GM21367 (cell line): ENCODE results near the gene SIGLEC5.
"Not testable (repeated sequence)": the region's sequence is repeated elsewhere in the genome, so short reads cannot be mapped to it uniquely, and the experiment has no call there.

ENCODE experiments used
- ATAC-seq: cut with Tn5 transposase; IDR thresholded peaks from one replicate; pipeline ENCODE4 v1.9.1; 2021; ENCODE audit not compliant: unreplicated experiment

SIGLEC5 gene

DNA sequence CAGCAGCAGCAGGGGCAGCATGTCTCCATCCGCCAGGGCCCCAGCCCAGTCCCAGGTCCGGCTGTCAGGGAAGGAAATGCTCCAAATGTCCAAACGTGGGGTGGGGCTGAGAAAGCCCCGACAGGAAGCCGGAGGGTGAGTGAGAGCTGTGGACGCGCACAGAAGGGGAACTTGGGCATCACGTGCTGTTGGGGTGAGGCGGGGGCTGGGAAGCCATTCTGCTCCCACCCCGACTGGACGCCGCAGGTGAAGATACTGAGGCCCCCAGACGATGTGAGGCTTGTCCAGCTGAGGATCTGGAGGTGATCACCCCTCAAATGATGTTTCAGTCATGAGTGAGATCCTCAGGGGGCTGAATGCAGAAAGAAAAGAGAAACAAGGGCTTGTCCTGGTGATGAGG is at the start of gene SIGLEC5:
Gene SIGLEC5 (minus strand): TSS at position 87 of the 400 bp plus-strand sequence. CDS start 66 bp downstream, at position 21.
- not testable (repeated sequence) for ATAC-seq

DNA sequence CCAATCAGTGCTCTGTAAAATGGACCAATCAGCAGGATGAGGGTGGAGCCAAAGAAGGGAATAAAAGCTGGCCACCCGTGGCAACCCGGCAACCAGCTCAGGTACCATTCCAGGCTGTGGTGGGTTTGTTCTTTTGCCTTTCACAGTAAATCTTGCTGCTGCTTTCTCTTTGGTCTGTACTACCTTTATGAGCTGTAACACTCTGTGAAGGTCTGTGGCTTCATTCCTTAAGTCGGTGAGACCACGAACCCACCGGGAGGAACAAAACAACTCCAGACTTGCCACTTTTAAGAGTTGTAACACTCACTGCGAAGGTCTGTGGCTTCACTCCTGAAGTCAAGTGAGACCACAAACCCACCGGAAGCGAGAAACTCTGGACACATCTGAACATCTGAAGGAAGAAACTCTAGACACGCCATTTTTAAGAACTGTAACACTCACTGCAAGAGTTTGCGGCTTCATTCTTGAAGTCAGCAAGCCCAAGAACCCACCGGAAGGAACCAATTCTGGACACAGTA is 46.4 kb upstream of the SIGLEC5 start:
- ATAC-seq = no peak

GRCh38 chr19:51675911-51676565 is 45.8 kb upstream of the SIGLEC5 start:
- not testable (repeated sequence) for ATAC-seq

DNA sequence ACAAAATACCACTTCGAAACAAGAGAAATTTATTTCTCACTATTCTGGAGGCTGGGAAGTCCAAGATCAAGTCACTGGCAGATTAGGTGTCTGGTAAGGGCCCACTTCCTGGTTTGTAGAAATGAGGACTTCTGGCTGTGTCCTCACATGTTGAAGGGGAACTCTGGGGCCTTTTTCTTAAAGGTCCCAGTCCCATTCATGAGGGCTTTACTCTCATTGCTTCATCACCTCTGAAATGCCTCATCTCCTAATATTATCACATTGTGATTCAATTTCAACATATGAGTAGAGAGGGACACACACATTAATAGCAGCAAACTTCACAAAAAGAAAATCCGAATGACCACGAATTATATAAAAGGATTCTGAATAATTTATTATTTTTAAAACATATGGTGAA is 38.0 kb upstream of the SIGLEC5 start:
- no peak for ATAC-seq

- ATAC-seq = no peak
These were observed 34.8 kb upstream of the SIGLEC5 start for GRCh38 chr19:51664997-51665396.

DNA sequence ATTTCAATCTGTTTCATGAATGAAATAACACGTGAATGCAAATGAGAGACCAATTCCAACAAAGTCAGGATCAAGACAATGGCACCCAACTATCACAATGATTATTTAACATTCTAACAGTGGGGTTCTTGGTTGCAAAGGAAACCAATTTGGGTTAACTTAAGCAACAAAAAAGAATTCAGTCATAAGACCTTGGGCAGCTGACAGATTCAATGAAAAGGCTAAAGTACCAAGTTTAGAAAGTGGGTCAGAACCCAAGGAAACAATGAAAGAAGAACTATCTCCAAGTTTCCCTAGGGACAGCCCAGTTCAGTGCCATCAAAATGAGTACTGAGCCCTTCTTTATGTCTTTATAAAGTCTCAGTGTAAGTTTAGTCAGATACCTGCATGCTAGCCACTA is 33.9 kb upstream of the SIGLEC5 start:
- ATAC-seq = no peak

DNA sequence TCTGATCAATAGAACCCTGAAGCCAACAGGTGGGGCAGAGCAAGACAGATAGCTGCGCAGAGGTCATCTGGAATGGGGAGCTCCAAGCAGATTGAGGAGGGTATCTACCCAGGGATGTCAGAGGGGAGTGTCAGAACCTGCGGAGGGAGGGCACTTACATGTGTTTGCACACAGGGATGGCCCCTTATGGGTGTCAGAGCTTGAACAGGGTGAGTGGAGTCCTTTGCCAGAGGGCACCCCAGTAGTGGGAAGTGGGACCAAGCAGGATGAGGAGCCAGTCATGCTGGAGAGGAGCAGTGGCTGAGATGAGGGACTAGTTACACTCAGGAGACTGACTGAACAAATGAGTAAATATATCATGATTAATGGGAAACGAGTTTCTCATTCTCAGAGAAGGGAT is 33.4 kb upstream of the SIGLEC5 start:
- ATAC-seq = no peak

DNA sequence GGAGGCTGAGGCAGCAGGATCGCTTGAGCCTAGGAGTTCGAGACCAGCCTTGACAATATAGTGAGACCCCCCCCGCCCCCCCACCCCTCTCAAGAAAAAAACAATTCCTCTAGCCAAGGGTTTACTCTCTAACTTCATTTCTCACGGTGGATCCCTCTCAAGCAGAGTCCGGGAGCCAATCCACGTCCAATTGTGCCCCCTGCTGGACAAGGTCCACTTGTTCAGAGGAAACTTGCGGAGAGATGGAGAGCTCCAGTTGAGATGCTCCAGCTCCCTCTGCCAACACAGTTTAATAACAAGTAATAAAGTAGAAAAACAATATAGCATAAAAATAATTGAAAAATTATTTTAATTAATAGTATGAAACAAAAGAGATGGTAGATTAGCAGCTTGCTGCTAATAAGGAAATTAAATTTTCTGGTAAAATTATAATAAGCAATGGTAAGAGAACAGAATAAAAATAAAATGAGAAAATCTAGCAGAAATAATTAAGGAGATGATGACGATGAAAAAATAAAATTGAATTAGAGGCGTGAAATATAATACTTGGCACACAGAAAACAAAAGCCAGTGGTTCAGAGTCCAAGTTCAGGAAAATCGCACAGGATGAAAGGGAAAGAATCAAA is 30.9 kb upstream of the SIGLEC5 start:
- ATAC-seq = no peak

- no peak for ATAC-seq
These were observed 24.6 kb upstream of the SIGLEC5 start for GRCh38 chr19:51654783-51655182.

DNA sequence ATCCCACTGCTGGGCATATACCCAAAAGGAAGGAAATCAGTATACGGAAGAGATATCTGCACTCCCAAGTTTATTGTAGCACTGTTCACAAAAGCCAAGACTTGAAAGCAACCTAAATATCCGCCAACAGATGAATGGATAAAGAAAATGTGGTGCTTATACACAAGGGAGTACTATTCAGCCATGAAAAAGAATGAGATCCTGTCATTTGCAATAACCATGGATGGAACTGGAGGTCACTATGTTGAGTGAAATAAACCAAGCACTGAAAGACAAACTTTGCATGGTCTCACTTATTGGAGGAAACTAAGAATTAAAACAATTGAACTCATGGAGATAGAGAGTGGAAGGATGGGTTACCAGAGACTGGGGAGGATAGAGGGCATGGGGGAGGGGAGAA is 23.0 kb upstream of the SIGLEC5 start:
- ATAC-seq = no peak

- ATAC-seq = no peak
These were observed 22.1 kb upstream of the SIGLEC5 start for GRCh38 chr19:51652266-51652665.

DNA sequence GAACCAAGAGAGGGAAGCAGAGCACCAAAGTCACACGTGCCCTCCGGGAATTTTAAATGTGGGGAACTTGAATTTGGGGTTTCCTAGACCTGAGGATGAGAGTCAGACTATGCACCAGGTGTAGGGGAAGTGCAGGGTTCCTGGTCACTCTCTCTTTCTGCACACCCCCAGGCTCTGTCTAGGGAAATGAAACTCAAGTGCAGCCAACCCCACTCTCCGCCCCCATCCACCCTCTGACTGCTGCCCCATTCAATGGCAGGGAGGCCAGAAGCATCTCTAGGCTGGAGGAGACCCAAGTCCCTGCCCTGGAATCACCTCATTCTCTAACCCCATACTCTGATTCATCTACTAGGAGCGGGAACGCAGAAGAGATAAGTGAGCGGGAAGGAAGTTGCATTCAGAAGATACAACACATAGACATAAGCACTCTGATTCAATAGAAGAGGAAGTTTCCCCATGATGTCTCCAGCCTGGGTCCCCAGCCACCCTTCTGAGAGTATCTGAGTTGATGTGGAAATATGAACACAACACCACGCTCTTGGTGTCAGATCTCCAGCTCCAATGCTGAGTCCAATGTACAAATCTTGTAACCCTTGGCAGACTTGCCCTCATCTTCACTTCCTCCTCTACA is 21.1 kb upstream of the SIGLEC5 start:
- no peak for ATAC-seq

GRCh38 chr19:51647318-51647717 is 17.1 kb upstream of the SIGLEC5 start:
- no peak for ATAC-seq

DNA sequence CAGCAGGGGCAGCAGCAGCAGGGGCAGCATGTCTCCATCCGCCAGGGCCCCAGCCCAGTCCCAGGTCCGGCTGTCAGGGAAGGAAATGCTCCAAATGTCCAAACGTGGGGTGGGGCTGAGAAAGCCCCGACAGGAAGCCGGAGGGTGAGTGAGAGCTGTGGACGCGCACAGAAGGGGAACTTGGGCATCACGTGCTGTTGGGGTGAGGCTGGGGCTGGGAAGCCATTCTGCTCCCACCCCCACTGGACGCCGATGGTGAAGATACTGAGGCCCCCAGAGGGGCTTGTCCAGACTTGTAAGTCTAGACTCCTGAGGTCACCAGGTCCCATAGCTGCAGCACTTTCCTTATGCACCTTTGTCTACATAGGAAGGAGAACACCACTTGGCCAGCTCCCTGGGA is 16.5 kb upstream of the SIGLEC5 start, which contains the start of gene SIGLEC14:
Gene SIGLEC14 (minus strand): TSS at position 96 of the 400 bp plus-strand sequence. CDS start 66 bp downstream, at position 30.
- ATAC-seq = not testable (repeated sequence)

DNA sequence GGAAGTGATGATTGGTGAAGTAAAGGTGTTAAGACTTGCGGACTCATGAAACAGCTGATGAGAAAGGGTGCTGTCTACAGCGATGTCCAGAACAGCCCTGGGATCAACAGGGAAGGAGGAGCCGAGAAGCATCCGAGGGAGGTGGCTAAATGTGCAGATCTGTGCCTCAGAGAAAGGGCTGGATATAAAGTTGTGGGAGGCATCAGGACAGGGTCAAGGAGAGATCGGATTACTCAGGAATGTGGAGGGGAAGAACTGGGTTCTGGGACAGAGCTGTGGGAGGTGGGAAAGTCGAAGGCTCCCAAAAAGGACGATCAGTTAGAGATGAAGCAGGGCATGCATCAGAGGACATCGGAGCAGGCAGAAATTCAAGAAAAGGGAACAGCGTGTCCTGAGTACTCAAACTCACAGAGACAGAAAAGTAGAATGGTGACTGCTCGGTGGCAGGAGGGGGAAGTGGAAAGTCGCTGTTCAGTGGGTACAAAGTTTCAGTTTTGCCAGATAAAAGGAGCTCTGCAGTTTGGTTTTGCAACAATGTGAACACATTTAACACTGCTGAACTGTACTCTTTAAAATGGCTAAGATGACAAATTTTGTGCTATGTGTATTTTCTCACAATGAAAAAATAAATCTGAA is 14.6 kb upstream of the SIGLEC5 start:
- no peak for ATAC-seq

- no peak for ATAC-seq
These were observed 11.4 kb upstream of the SIGLEC5 start for GRCh38 chr19:51641648-51642047.

DNA sequence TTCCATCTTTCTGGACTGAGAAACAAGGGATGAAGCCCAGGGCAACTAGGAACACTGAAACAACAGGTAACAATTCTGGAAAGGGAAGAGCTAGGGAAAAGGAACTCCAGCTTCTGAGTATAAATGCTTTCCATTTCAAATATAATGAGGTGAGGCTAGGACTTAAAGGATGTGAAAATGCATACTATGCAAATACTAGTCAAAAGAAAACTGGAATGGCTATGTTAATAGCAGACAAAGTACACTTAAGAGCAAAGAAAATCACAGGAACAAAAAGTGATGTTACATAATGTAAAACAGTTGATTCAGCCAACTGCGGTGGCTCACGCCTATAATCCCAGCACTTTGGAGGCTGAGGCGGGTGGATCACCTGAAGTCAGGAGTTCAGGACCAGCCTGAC is 10.2 kb upstream of the SIGLEC5 start:
- no peak for ATAC-seq

- ATAC-seq = no peak
These were observed 9.7 kb upstream of the SIGLEC5 start for GRCh38 chr19:51639916-51640315.

DNA sequence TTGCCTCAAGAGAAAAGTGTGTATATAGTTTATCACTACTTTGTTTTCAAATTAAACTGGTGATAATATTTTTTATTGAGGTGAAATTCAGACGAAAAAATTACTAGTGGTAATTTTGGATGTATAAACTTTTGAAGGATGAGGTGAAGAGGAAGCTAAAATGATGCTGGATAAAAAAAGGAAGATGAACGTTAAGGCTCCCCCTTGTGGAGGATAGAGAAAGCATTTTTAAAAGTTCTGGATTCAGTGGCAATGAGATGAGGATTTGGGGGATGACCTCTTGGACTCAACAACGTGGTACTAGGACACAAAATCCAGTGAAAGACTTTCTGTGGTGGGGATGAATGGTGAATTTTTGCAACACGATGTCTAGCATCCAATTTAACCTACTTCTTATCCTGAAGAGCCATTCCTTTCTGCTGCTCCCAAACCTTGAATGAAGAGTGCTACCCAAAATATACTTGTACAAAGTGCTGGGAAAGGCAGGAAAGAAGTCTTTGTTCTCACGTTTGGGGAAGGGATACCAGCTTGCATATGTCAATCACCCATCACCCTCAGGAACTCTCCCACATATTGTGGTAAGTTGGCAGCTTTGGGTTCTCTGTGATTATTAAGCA is 7.3 kb upstream of the SIGLEC5 start:
- no peak for ATAC-seq

- ATAC-seq = no peak
These were observed 1.9 kb upstream of the SIGLEC5 start for GRCh38 chr19:51632126-51632525.
